ENCODE data around the gene ZFP36L1. TPM values are rescaled to one million over a fixed set of nuclear protein-coding genes. Genes with fewer than 3 reads are reported as not detected.
A peak's percentile ranks its signal among the peaks of the same experiment; 100 is the strongest.

The ZFP36L1 gene
- total RNA-seq, 2 experiments from 2014 or later, result 103 to 107 TPM

DNA sequence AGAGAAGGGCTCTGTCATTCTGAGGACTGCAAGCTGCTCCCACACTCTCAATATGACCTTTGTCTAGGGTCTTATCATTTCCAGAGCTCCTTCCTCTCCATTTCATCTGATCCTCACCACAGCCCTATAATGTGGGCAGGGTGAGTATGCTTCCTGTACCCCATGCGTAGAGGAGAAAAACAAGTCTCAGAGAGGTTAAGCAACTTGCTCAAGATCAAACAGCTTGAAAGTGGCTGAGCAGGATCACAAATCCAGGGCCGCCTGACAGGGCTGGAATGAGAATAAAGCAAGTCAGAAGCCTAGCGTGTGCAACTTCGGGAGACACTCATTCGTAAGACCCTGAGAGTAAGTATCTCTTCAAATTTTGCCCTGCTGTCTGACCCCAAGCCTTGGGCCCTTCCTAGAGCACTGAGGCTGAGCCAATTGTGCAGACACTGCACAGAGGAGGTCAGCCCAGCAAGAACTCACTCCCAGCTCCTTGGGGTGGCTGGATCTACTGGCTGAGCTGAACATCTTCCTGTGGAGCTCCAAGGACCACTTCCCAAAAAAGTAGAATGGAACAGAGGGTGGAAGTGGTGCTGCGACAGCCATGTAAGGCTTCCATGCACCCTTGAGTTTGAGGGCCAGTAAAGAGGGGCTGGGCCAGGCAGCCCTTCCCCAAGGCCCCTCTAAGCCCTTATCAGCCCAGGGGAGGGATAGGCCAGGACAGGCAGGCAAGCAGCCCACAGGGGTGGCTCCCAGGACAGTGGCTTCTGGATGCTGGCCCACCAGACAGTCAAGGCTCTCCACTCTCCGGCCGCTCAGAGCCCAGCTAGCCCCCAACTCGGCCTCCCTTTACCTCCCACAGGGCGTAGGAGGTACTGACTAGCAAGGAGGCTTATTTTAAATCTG is 10.5 kb downstream of the ZFP36L1 start:
- Mint-ChIP-seq H3K4me3 (peak overlapping the region; percentile 35), H3K27me3 (no peaks in the 10 kb centered on the region), H3K36me3 (peaks cover 11% of the 10 kb centered on the region), H3K27ac (peak overlapping the region; percentile 80), H3K4me1 (ENCODE audit: low read depth) (peaks cover 91% of the 10 kb centered on the region), H3K9me3 (no peaks in the 10 kb centered on the region)
- intact Hi-C loops (cut with micrococcal nuclease), result loop anchor here (1.0 to 10.0 kb wide), 4 partner anchors 8 to 408 kb away; no protein-coding TSS in a partner anchor
- CTCF ChIA-PET, result interaction anchor here (0.5 to 5.3 kb wide), 12 partner anchors 9 to 186 kb away, joined by 3 to 52 read pairs (median 4); partner anchors contain the start of gene ZFP36L1
- POLR2A ChIA-PET, result interaction anchor here (0.9 to 6.1 kb wide), 15 partner anchors 9 to 533 kb away, joined by 3 to 106 read pairs (median 4); partner anchors contain the start of gene ZFP36L1
- peak; percentile 84 for DNase-seq

DNA sequence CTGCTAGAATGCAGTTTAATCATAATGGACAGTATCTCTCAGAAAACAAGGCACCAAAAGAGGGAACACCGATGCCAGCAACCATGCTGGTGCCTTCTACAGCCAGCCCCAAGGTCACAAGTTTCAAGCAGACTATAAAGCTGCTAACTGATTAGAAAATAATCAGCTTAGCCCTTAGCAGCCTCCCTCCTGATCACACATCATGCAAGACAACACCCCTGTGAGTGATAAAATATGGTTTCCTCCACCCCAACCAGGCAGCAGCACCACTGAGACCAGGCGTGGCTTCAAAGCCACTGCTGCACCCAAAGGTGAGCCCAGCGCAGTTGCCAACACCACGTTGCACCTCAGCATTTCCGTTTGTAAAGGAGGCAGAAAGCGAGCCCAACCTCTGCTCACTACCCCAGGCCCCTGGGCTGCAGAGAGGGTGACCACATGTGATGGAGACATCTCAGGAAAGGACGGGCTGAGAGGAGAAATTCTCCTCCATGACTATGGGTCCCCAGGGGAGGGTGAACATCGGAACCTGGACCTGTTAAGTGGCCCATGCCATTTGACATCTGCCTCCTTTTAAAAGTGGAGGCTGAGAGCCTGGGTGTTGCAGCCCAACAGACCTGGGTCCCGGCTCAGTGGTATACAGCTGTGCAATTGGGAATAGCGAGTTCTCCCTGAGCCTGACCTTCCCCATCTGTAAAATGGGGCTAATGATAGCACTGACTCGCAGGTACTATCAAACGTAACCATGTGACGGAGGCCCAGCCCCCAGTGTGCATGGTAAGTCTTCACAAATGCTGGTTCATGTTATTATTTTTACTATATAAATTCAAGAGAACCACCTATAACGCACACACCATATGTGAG is 11.5 kb downstream of the ZFP36L1 start:
- POLR2A ChIA-PET, result interaction anchor here (0.9 to 6.1 kb wide), 16 partner anchors 10 to 532 kb away, joined by 3 to 106 read pairs (median 4); partner anchors contain the start of gene ZFP36L1
- peak overlapping the region; percentile 80 for H3K27ac Mint-ChIP-seq
- peaks cover 1% of the 10 kb centered on the region for H3K36me3 Mint-ChIP-seq
- peaks cover 82% of the 10 kb centered on the region for H3K4me1 Mint-ChIP-seq (ENCODE audit: low read depth)
- CTCF ChIA-PET, result interaction anchor here (0.5 to 5.3 kb wide), 15 partner anchors 9 to 534 kb away, joined by 3 to 52 read pairs (median 4); partner anchors contain the start of gene ZFP36L1
- intact Hi-C loops (cut with micrococcal nuclease), result loop anchor here (1.0 to 10.0 kb wide), 6 partner anchors 9 to 407 kb away; no protein-coding TSS in a partner anchor
- peak; percentile 80 for DNase-seq
- peak overlapping the region; percentile 71 for H3K4me3 Mint-ChIP-seq
- no peaks in the 10 kb centered on the region for H3K27me3 Mint-ChIP-seq
- no peaks in the 10 kb centered on the region for H3K9me3 Mint-ChIP-seq

DNA sequence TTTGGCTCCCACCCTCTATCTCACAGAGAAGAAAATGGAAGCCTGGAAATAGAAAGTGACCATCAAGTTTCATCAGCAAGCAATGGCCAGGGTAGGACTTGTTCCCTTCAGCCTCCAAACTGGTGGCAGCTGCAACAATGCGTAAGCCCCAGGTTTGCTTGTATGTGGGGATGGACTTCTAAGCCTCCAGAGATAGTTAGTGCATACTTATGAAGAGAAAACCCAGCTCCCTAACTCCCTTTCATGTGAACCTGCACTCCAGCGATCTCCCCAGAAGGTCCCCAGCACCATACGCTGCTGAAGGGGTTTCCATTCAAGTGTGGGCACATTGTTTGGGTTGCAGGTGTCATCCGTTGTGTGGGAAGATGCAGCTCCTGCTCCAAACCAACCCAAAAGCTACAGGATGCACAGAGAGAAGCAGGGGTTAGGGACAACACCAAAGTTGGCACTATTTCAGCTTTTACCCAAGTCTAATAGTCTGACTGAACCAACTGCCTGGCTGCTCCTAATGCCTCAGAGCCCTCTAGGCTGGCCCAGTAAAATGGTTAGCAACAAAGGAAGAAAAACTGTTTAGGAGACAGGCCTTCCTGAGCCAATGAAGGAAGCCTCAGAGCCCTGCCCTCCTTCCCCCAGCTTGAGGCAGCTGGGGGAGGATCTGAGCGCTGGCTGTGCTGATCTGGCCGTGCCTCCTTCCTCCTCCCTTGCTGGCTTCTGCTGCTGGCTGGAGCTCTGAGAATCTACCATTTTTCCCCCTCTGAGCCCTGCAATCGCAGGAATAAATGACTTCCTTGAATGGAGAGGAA is 12.3 kb downstream of the ZFP36L1 start:
- peaks cover 78% of the 10 kb centered on the region for H3K4me1 Mint-ChIP-seq (ENCODE audit: low read depth)
- no peaks in the 10 kb centered on the region for H3K27me3 Mint-ChIP-seq
- peak overlapping the region; percentile 71 for H3K4me3 Mint-ChIP-seq
- no peaks in the 10 kb centered on the region for H3K36me3 Mint-ChIP-seq
- peak overlapping the region; percentile 80 for H3K27ac Mint-ChIP-seq
- CTCF ChIA-PET, result interaction anchor here (1.2 to 5.3 kb wide), 10 partner anchors 8 to 533 kb away, joined by 3 to 52 read pairs (median 8); partner anchors contain the start of gene ZFP36L1
- POLR2A ChIA-PET, result interaction anchor here (0.6 to 6.1 kb wide), 10 partner anchors 11 to 117 kb away, joined by 3 to 106 read pairs (median 8); partner anchors contain the start of gene ZFP36L1
- intact Hi-C loops (cut with micrococcal nuclease), result loop anchor here (1.0 to 10.0 kb wide), 4 partner anchors 14 to 406 kb away; no protein-coding TSS in a partner anchor
- peak; percentile 55 for DNase-seq
- peaks cover 1% of the 10 kb centered on the region for H3K9me3 Mint-ChIP-seq

DNA sequence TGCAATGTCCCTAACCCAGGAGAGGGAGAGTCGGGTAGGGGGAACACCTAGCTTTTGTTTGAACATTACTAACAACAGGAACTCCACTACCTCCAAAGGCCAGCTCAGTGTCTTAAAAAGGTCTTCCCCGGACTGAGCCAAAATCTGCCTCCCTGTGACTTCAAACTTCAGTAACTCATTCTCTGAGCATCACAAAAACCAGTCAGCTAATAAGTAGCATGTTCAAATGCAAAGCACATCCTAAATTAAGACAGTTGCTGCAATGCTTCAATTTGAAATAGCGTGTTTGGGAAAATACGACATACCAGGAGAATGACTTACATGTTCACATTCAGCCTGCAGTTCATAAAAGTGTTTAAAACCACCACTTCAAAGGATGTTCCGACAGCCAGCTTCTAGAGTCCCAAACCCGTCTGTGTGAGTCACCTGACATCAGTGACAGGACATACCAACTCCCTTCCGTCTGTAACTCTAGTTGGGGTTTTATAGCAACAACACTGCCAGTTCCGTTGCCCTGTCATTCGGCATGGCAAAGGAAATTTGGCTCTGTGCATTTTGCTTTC is 13.0 kb downstream of the ZFP36L1 start:
- peak overlapping the region; percentile 71 for H3K4me3 Mint-ChIP-seq
- CTCF ChIA-PET, result interaction anchor here (1.2 to 5.3 kb wide), 10 partner anchors 8 to 533 kb away, joined by 3 to 52 read pairs (median 8); partner anchors contain the start of gene ZFP36L1
- POLR2A ChIA-PET, result interaction anchor here (0.6 to 6.1 kb wide), 9 partner anchors 11 to 116 kb away, joined by 3 to 106 read pairs (median 10); partner anchors contain the start of gene ZFP36L1

DNA sequence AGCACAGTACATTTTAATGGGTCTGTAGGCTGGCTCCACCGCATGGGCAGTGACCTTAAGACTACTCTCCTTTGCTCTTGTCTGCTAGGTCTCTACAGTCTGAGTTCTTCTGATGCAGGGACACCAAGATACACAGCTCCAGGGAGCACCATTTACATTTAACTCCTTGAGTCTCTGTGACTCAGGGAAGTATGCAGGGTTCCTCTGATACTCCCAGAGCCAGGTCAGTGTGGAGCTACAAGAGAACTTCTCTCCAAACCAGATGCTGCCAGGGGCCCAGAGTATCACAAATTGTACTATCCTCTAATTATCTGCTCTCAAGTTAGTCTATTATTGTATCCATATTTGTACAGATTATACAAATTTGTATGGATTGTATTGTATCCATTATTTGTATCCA is 15.2 kb downstream of the ZFP36L1 start:
- DNase-seq, result no peak
- Mint-ChIP-seq H3K27me3 (no peaks in the 10 kb centered on the region), H3K9me3 (peaks cover 3% of the 10 kb centered on the region), H3K4me1 (ENCODE audit: low read depth) (peaks cover 76% of the 10 kb centered on the region), H3K4me3 (no peak overlapping the region), H3K36me3 (no peaks in the 10 kb centered on the region), H3K27ac (no peak overlapping the region)
- POLR2A ChIA-PET, result no interaction called here
- CTCF ChIA-PET, result interaction anchor here (0.8 to 5.3 kb wide), 2 partner anchors 14 to 66 kb away, joined by 3 to 52 read pairs; partner anchors contain the start of gene ZFP36L1
- intact Hi-C loops (cut with micrococcal nuclease), result no loop called here

More for the DNA sequence above, 13.0 kb downstream of the ZFP36L1 start:
- intact Hi-C loops (cut with micrococcal nuclease), result loop anchor here (1.0 to 10.0 kb wide), 4 partner anchors 15 to 405 kb away; no protein-coding TSS in a partner anchor
- Mint-ChIP-seq H3K27me3 (no peaks in the 10 kb centered on the region), H3K36me3 (no peaks in the 10 kb centered on the region), H3K9me3 (peaks cover 3% of the 10 kb centered on the region), H3K27ac (peak overlapping the region; percentile 80), H3K4me1 (ENCODE audit: low read depth) (peaks cover 74% of the 10 kb centered on the region)
- DNase-seq, result peak; percentile 74

DNA sequence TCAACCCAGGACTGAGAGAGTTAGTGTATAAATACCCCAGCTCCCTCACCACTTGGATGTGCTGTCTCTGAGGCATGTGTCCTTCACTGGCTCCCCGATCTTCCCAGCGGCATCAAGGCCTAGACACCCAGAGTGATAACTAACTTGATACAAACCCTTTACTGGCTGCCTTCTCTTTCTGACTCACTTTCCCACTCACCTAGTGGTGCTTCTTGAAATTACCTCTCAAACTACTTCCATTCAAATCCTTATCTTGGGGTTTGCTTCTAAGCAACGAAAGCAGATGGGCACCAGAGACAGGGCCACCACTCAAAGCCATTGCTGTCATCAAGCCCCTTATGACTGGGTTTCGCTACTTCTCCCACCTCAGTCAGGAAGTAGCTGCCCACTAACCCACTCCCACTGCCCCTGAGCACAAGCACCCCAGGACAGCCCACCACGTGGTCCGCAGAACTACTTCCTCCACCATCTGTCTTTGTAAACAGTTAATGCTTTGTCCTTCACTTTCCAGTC is 17.2 kb downstream of the ZFP36L1 start:
- Mint-ChIP-seq H3K27me3 (no peaks in the 10 kb centered on the region), H3K4me1 (ENCODE audit: low read depth) (peaks cover 75% of the 10 kb centered on the region), H3K36me3 (no peaks in the 10 kb centered on the region), H3K4me3 (no peak overlapping the region), H3K27ac (peak overlapping the region; percentile 6), H3K9me3 (peaks cover 3% of the 10 kb centered on the region)
- CTCF ChIA-PET, result interaction anchor here (6.0 kb wide), 1 partner anchor 13 kb away, joined by 28 read pairs; no protein-coding TSS in a partner anchor
- POLR2A ChIA-PET, result no interaction called here
- no peak for DNase-seq
- intact Hi-C loops (cut with micrococcal nuclease), result no loop called here

DNA sequence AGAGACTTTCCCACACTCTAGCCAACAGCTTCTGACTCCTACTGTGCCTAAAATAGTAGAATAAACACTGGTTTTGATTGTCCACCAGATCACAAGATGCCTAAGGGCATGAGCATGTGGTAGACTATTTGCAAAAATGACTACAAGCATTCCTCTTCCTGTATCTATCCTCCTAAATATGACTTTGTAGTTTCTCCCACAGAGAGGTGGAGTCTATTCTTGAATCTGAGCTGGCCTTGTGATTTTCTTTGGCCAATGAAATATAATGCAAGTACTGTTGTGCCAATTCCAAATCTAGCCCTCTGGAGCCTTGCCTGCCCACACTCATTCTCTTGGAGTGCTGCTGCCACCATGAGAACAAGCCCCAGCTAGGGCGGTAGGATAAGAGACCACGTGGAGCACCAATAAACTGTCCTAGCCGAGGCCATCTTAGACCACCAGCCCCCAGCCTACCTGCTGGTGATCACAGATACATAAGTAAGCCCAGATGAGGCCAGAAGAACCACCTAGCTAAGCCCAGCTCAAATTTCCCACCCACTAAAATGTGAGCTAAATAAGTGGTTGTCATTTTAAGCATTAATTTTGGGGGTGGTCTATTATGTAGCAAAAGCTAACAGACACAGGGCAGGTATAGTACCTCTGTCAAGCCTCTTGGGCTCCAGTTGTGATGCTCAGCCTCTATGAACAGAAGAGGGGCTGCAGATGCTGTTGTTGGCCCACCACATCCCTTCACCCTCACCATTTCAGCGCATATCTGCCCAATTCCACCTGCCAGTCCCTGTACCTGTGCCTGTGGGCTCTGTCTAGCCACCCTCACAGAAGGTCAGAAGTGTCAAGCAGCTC is 17.9 kb downstream of the ZFP36L1 start:
- DNase-seq, result no peak
- ChIA-PET POLR2A (interaction anchor here (1.4 kb wide), 1 partner anchor 15 kb away, joined by 4 read pairs; no protein-coding TSS in a partner anchor), CTCF (interaction anchor here (2.0 to 6.0 kb wide), 2 partner anchors 14 to 41 kb away, joined by 6 to 28 read pairs; no protein-coding TSS in a partner anchor)
- Mint-ChIP-seq H3K4me3 (no peak overlapping the region), H3K27me3 (no peaks in the 10 kb centered on the region), H3K36me3 (no peaks in the 10 kb centered on the region), H3K9me3 (peaks cover 3% of the 10 kb centered on the region), H3K27ac (peak overlapping the region; percentile 6), H3K4me1 (ENCODE audit: low read depth) (peaks cover 72% of the 10 kb centered on the region)
- intact Hi-C loops (cut with micrococcal nuclease), result no loop called here

DNA sequence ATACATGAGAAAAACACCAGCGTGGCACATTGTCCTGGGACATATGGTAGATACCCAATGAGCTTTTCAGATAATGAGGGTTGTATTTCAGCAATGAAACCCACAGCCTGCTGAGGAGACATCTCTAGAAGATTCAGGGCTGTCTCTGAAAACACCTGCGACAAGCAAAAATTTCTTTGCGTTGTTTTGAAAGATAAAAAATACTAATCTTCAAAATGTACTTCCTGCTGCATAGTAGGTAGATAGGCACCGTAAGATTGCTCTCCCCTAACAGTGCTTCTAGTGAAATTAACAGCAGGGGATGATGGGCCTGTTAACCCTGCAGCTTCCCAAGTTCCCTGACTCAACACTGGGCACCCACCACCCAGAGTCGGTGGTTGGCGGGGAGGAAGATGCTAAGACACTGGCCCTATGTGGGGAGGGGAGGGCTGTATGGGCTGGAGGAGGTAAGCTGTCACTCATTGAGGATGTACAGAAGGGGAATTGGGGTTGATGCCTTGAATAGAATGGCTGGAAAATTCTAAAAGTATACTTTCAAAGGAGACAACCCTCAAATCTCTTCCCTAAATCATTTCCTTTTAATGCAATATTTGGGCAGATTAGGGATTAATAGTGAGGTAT is 20.0 kb downstream of the ZFP36L1 start:
- Mint-ChIP-seq H3K36me3 (no peaks in the 10 kb centered on the region), H3K27ac (no peak overlapping the region), H3K4me1 (ENCODE audit: low read depth) (peaks cover 52% of the 10 kb centered on the region), H3K27me3 (no peaks in the 10 kb centered on the region), H3K9me3 (peaks cover 3% of the 10 kb centered on the region), H3K4me3 (no peak overlapping the region)
- ChIA-PET CTCF (interaction anchor here (0.9 to 6.0 kb wide), 7 partner anchors 8 to 829 kb away, joined by 3 to 28 read pairs (median 4); no protein-coding TSS in a partner anchor), POLR2A (interaction anchor here (1.0 kb wide), 1 partner anchor 15 kb away, joined by 3 read pairs; no protein-coding TSS in a partner anchor)
- intact Hi-C loops (cut with micrococcal nuclease), result no loop called here
- DNase-seq, result no peak

DNA sequence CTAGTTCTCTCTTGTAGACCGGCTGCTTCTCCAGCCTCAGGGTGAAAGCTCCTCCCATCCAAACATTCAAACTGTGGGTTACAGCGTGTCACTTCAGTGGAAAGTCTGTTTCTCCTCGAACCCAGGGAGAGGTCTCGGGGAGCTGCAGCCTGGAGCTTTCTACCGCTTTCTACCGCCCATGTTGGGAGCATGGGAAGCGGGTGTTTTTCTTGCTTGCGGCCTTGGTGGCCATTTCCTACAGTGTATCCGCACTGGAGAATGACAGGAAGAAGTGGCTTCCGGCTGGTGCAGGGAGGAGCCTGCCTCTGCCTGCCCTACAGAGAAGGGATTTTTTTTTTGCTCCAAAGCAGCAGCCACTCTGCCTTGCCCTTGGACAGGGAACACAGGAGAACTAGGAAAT is 21.2 kb downstream of the ZFP36L1 start:
- POLR2A ChIA-PET, result interaction anchor here (1.2 kb wide), 1 partner anchor 108 kb away, joined by 3 read pairs; no protein-coding TSS in a partner anchor
- Mint-ChIP-seq H3K27ac (peak overlapping the region; percentile 75), H3K9me3 (peaks cover 3% of the 10 kb centered on the region), H3K36me3 (no peaks in the 10 kb centered on the region), H3K4me1 (ENCODE audit: low read depth) (peaks cover 53% of the 10 kb centered on the region), H3K4me3 (peak overlapping the region; percentile 38), H3K27me3 (no peaks in the 10 kb centered on the region)
- DNase-seq, result peak; percentile 47
- CTCF ChIA-PET, result interaction anchor here (0.7 to 6.0 kb wide), 6 partner anchors 9 to 143 kb away, joined by 3 to 28 read pairs (median 4); no protein-coding TSS in a partner anchor
- intact Hi-C loops (cut with micrococcal nuclease), result no loop called here

Data from activated CD4-positive, alpha-beta memory T cell treated with anti-CD3 and anti-CD28 coated beads for 36 hours (primary cell).